NCI-H774 (cell line): ENCODE measurements around the gene IGSF9B.
A peak's percentile ranks its signal among the peaks of the same experiment; 100 is the strongest.

ENCODE experiments used
- DNase-seq: peaks from one replicate; lab custom pipeline; 2025; lab: John Stamatoyannopoulos, UW

IGSF9B gene

GRCh38 chr11:133936592-133936991 is 20.2 kb downstream of the IGSF9B start:
- DNase-seq, result no peak

GRCh38 chr11:133936136-133936535 is 20.6 kb downstream of the IGSF9B start:
- DNase-seq, result no peak

GRCh38 chr11:133935551-133935910 is 21.2 kb downstream of the IGSF9B start:
- no peak for DNase-seq

- no peak for DNase-seq
Observed at GRCh38 chr11:133934599-133935550, 21.9 kb downstream of the IGSF9B start.

GRCh38 chr11:133934096-133934495 is 22.7 kb downstream of the IGSF9B start:
- no peak for DNase-seq

- DNase-seq, result no peak
Observed at GRCh38 chr11:133931449-133932060, 25.2 kb downstream of the IGSF9B start.

- DNase-seq, result no peak
Observed at GRCh38 chr11:133930767-133931448, 25.9 kb downstream of the IGSF9B start.

- DNase-seq, result no peak
Observed at GRCh38 chr11:133930053-133930766, 26.6 kb downstream of the IGSF9B start.

- no peak for DNase-seq
Observed at GRCh38 chr11:133929401-133930052, 27.2 kb downstream of the IGSF9B start.

GRCh38 chr11:133928628-133929059 is 28.1 kb downstream of the IGSF9B start:
- DNase-seq, result peak; percentile 62

- peak; percentile 81 for DNase-seq
Observed at GRCh38 chr11:133927690-133928627, 28.8 kb downstream of the IGSF9B start.

GRCh38 chr11:133926466-133927246 is 30.1 kb downstream of the IGSF9B start:
- no peak for DNase-seq

- DNase-seq, result no peak
Observed at GRCh38 chr11:133925756-133926155, 31.0 kb downstream of the IGSF9B start.

GRCh38 chr11:133924661-133925060 is 32.1 kb downstream of the IGSF9B start:
- DNase-seq, result no peak

- DNase-seq, result no peak
Observed at GRCh38 chr11:133922078-133922870, 34.5 kb downstream of the IGSF9B start.

- DNase-seq, result no peak
Observed at GRCh38 chr11:133921513-133921912, 35.3 kb downstream of the IGSF9B start.

GRCh38 chr11:133921026-133921425 is 35.7 kb downstream of the IGSF9B start:
- no peak for DNase-seq

GRCh38 chr11:133920109-133920990 is 36.4 kb downstream of the IGSF9B start:
- DNase-seq, result no peak
